ENCODE data around the gene ITGA2B.
A peak's percentile ranks its signal among the peaks of the same experiment; 100 is the strongest.
"Not testable (repeated sequence)": the region's sequence is repeated elsewhere in the genome, so short reads cannot be mapped to it uniquely, and the experiment has no call there.

Gene ITGA2B

DNA sequence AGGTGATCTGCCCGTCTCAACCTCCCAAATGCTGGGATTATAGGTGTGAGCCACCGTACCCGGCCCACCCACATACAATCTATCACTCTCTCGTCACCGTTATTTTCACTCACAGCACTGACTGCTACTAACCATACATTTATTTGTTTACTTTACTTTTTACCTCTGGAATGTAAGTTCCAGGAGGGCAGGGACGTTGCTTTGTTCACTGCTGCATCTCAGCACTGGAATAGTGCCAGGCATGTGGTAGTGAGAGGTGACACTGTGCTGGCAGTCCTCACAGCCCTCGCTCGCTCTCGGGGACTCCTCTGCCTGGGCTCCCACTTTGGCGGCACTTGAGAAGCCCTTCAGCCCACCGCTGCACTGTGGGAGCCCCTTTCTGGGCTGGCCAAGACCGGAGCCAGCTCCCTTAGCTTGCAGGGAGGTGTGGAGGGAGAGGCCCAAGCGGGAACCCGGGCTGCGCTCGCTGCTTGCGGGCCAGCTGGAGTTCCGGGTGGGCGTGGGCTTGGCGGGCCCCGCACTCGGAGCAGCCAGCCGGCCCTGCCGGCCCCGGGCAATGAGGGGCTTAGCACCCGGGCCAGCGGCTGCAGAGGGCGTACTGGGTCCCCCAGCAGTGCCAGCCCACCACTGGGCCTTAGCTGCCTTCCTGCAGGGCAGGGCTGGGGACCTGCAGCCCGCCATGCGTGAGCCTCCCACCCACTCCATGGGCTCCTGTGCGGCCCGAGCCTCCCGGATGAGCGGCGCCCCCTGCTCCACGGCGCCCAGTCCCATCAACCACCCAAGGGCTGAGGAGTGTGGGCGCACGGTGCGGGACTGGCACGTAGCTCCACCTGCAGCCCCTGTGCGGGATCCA is 20.8 kb downstream of the ITGA2B start:
- DNase-seq (ENCODE audit: low read depth in 2 of 2) = not testable (repeated sequence)

DNA sequence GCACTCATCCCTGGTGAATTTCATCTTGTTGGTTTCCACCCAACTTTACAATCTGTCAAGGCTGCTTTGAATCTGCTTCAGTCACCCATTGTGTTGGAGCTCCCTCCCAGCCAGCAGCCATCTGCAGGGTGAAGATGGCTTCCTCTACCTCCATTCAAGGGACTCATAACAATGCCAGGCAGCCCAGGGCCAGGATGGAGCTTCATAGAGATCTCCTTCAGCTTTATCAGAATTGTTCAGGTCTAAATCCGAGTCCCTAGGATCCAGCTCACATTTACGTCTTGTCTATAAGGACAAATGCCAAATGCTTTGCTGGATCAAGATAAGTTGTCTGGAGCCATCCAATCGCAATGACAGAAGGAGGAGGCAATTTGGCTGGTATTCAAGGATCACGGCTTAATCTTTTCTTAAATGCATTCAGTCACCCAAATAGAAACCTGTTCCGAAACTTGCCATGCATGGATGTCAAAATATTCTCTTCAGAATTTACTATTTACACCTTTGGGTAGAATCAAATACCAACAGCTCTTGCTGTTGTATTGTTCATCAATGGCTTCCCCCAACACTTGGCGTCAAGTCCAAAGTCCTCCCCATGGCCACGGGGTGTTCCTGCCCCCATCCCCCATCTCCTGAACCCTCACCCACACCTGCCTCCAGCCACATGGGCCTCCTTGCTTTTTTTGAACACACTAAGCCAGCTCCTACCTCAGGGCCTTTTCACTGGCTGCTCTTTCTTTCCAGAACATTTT is 22.0 kb downstream of the ITGA2B start:
- no peak for DNase-seq (ENCODE audit: low read depth in 2 of 2)

- DNase-seq (ENCODE audit: low read depth in 2 of 2) = not testable (repeated sequence)
Measured at GRCh38 chr17:44365051-44365450, 24.4 kb downstream of the ITGA2B start.

DNA sequence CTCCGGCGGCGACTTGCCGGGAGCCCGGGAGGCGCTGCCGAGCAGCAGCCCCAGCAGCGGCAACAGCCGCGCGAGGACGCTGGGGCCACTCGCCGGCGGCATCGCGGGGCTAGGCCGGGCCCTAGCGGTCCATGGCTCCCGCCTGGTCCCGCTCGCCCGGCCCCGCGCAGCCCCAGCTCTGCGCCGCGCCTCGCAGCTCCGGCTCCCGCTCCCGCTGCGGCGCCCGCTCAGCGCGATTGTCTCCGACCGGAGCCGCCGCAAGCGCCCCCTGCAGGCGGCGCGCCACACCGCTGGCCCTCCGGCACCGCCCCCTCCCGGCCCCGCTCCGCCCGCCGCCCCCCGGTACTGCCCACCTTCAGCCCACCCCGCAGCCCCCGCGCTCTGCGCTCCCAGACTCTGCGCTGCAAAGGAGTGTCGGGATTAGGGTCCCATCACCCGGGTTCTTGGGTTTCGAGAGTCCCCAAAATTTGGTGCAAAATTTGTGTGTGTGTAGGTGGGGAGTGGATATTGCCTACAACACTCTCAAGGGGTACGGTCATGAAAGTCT is 25.8 kb downstream of the ITGA2B start, which contains the start of gene FAM171A2:
FAM171A2 (minus strand) TSS at position 241 of the 547 bp plus-strand sequence; CDS start at position 102, 139 bp downstream.
- DNase-seq (ENCODE audit: low read depth in 2 of 2) = peak in 1 of 2 donors; percentile 58

GRCh38 chr17:44362949-44363612 is 26.4 kb downstream of the ITGA2B start:
- DNase-seq (ENCODE audit: low read depth in 2 of 2) = no peak

DNA sequence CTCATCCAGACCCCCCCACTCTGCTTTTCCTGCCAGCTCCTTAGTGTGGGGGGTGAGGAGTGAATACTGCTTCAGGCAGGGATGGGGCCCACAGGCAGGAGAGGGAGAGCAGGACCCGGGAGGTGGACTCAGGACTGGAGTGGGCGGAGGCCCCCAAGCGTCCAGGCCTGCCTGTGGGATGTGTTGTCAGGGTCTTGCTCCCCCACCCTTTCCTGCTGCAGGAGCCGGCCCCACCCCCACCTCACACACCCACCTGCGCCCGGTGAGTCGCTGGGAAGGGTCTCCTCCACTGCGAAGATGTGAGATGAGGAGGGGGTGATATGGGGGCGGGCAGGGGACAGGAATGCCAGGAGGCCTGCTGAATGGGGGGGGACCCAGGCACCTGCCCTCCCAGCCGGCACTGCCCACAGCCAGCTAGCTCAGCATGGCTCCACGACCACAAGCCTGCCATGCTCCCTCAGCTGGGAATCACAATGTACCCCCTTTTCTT is 26.9 kb downstream of the ITGA2B start:
- DNase-seq (ENCODE audit: low read depth in 2 of 2) = no peak

- no peak for DNase-seq (ENCODE audit: low read depth in 2 of 2)
Measured at GRCh38 chr17:44361292-44362260, 27.9 kb downstream of the ITGA2B start.

DNA sequence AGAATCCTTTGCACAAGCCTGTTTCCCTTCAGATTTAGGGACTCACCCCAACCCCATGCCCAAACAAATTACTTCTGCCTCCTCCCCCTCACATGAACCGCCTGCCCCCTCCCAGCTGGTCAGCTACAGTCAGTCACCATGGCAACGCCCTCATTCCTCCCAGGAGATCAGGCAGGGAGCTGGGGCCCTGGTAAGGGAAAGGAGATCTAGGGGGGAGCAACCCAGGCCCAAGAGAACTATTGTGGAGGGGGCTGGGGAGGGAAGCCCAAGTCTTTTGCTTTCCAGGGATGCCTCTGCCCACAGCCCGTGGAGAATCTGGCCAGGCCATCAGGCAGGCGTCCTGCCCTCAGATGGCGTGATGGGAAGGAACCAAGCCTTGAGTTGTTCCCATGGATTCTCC is 28.6 kb downstream of the ITGA2B start:
- no peak for DNase-seq (ENCODE audit: low read depth in 2 of 2)

- no peak for DNase-seq (ENCODE audit: low read depth in 2 of 2)
Measured at GRCh38 chr17:44360144-44360533, 29.3 kb downstream of the ITGA2B start.

GRCh38 chr17:44359458-44360143 is 29.8 kb downstream of the ITGA2B start:
- no peak for DNase-seq (ENCODE audit: low read depth in 2 of 2)

GRCh38 chr17:44359006-44359405 is 30.4 kb downstream of the ITGA2B start:
- DNase-seq (ENCODE audit: low read depth in 2 of 2) = no peak

- no peak for DNase-seq (ENCODE audit: low read depth in 2 of 2)
Measured at GRCh38 chr17:44358066-44358465, 31.4 kb downstream of the ITGA2B start.

- no peak for DNase-seq (ENCODE audit: low read depth in 2 of 2)
Measured at GRCh38 chr17:44356241-44356640, 33.2 kb downstream of the ITGA2B start.

DNA sequence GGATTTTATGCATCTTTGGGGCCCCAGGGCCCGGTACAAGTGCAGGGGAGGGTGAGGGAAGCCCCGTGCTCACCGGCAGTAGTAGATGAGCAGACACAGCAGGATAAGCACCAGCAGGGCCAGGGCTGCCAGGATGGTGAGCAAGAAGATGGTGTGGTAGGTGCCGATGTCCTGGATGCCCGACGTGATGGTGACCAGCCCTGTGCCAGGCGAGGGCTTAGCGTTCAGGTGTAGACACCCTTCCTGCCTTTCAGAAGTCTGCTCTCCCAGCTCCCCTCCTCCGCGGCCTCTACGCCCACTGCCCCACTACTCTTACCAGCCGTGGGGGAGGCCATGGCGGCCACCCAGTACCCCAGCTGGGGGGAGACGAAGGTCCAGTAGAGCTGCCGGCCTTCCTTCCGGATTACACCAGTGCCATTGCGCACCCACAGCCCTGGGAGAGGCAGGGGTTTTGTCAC is 33.8 kb downstream of the ITGA2B start:
- DNase-seq (ENCODE audit: low read depth in 2 of 2) = no peak

GRCh38 chr17:44354582-44355561 is 34.6 kb downstream of the ITGA2B start:
- DNase-seq (ENCODE audit: low read depth in 2 of 2) = peak in 1 of 2 donors; percentile 61

DNA sequence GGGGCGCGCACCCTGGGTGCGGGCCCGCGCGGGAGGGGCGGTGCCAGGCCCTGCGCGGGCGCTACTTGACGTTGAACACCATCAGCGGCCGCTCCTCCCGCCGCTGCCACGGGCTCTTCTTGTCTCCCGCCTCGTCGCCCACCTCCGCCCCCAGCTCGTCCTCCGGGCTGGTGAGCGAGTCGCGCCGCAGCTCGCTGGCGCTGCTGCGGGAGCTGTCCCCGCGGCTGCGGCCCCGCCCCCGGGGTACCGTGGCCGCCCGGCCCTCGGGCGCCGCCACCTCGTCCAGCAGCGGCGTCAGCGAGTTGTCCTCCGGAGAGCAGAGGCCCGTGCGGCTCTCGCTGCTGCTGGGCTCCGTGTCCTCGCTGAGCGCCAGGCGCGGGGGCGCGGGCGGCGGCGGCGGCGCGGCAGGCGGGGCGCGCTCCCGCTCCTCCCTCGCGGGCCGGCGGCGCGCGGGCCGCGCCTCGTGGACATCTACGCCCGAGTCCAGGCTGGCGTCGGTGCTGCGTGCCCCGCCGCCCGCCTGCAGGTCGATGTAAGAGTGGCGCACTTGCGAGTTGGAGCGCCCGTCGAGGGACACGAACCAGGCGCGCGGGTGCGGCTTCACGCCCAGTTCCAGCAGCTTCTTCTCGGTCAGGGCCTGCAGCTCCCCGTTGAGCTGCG is 35.6 kb downstream of the ITGA2B start:
- DNase-seq (ENCODE audit: low read depth in 2 of 2) = peak in 1 of 2 donors; percentile 14

DNA sequence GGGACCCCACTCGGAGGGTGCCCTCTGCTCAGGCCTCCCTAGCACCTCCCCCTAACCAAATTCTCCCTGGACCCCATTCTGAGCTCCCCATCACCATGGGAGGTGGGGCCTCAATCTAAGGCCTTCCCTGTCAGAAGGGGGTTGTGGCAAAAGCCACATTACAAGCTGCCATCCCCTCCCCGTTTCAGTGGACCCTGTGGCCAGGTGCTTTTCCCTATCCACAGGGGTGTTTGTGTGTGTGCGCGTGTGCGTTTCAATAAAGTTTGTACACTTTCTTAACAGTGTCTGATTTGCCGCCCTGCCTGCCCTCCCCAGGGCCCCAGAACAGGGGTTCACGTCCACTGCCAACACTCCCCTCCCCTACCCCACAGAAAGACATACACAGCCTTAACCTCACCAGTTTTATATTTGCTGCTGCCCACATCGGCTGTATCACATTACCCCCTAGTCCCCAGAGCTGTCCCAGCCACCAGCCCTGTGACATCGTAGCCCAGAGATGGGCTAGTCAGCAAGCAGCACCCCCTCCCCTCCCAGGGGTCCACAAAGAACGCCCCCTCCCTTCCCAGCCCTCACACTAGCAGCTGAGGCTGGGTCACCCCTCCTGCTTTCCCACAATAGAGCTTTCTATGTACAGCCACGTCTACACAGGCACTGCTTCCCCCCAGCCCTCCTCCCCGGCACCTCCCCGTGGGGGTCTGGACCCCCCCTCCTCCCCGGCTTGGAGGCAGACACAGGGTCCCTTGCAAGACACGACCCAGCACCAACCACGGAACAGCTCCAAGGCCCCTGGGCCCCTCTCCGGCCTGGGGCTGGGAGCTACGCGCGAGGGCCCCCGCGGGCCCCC is 36.4 kb downstream of the ITGA2B start:
- DNase-seq (ENCODE audit: low read depth in 2 of 2) = no peak
